Transverse colon (tissue), 4 donors: ENCODE results near the gene LAMP5.

Experiments
- EP300 ChIP-seq: sonication (generic); formaldehyde crosslinking; IDR thresholded peaks from one replicate; pipeline ENCODE4 v1.6.1; 2017; ENCODE audit warnings: antibody characterized with exemption, low read depth
- POLR2A ChIP-seq: fragments of 450-650 bp; IDR thresholded peaks from one replicate; pipeline ENCODE4 v1.6.1; 2016; ENCODE audit warnings: antibody characterized with exemption, mild to moderate bottlenecking, moderate library complexity
- POLR2AphosphoS5 ChIP-seq, 3 donors: sonication (generic); formaldehyde crosslinking; IDR thresholded peaks; one replicate each; pipeline ENCODE4 v1.6.1; 2016; ENCODE audit warnings: antibody characterized with exemption in 3 of 3
- TF ChIP-seq, protein P1 (sequence below), 5 experiments: fragments of 200-600 bp in 3 of 5; fragments of 450-650 bp in 2 of 5; sonication (generic) in 3 of 5; IDR thresholded peaks; 1 replicate in 2 of 5; 2 replicates in 3 of 5; pipeline ENCODE4 v1.5.1; 2016 to 2017; ENCODE audit warnings: antibody characterized with exemption in 5 of 5, inconsistent platforms in 3 of 5, mild to moderate bottlenecking in 2 of 5, moderate library complexity in 1 of 5

DNA sequence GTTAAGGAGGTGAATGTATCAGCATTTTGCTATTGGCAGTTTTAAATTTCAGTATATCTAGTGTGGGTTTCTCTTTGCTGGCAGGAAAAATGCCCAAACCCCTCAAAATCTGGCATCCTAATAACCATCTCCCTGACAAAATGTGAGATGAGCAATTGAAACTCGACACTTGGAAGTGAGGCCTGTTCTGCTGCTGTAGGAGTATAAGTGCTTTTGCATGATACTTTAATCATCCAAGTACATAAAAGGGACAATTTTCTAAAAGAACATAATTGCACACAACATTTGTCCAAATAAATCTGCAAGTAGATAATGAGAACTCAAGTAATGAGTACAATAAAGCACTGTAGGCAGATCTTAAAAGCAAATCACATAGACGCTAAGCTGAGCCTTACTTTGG, 36.5 kb downstream of the LAMP5 start:
- no peak for TF ChIP-seq EP300
- TF ChIP-seq, protein P1, sequence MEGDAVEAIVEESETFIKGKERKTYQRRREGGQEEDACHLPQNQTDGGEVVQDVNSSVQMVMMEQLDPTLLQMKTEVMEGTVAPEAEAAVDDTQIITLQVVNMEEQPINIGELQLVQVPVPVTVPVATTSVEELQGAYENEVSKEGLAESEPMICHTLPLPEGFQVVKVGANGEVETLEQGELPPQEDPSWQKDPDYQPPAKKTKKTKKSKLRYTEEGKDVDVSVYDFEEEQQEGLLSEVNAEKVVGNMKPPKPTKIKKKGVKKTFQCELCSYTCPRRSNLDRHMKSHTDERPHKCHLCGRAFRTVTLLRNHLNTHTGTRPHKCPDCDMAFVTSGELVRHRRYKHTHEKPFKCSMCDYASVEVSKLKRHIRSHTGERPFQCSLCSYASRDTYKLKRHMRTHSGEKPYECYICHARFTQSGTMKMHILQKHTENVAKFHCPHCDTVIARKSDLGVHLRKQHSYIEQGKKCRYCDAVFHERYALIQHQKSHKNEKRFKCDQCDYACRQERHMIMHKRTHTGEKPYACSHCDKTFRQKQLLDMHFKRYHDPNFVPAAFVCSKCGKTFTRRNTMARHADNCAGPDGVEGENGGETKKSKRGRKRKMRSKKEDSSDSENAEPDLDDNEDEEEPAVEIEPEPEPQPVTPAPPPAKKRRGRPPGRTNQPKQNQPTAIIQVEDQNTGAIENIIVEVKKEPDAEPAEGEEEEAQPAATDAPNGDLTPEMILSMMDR (IDR thresholded peaks at IDR 0.05), result no peak
- TF ChIP-seq POLR2AphosphoS5 (IDR thresholded peaks at IDR 0.05), result no peak
- no peak for TF ChIP-seq POLR2A
